ENCODE measurements around the gene NUDT5.

The NUDT5 gene

GRCh38 chr10:12218991-12219390 is 23.3 kb upstream of the NUDT5 start:
- Mint-ChIP-seq H3K4me3 (no peak overlapping the region), H3K4me1 (ENCODE audit: low read depth) (peaks cover 18% of the 10 kb centered on the region), H3K27ac (no peak overlapping the region), H3K27me3 (no peaks in the 10 kb centered on the region), H3K36me3 (ENCODE audit: low read depth) (peaks cover 82% of the 10 kb centered on the region), H3K9me3 (no peaks in the 10 kb centered on the region)
- DNase-seq, result no peak

GRCh38 chr10:12214763-12215218 is 19.1 kb upstream of the NUDT5 start:
- Mint-ChIP-seq H3K9me3 (no peaks in the 10 kb centered on the region), H3K27ac (peak overlapping the region; percentile 77), H3K36me3 (ENCODE audit: low read depth) (peaks cover 88% of the 10 kb centered on the region), H3K4me1 (ENCODE audit: low read depth) (peaks cover 14% of the 10 kb centered on the region), H3K4me3 (peak overlapping the region; percentile 24), H3K27me3 (no peaks in the 10 kb centered on the region)
- DNase-seq, result no peak

- H3K9me3 Mint-ChIP-seq, result no peaks in the 10 kb centered on the region
- DNase-seq, result no peak
- no peaks in the 10 kb centered on the region for H3K27me3 Mint-ChIP-seq
- H3K4me3 Mint-ChIP-seq, result no peak overlapping the region
- H3K27ac Mint-ChIP-seq, result peak overlapping the region; percentile 77
- peaks cover 14% of the 10 kb centered on the region for H3K4me1 Mint-ChIP-seq (ENCODE audit: low read depth)
- H3K36me3 Mint-ChIP-seq (ENCODE audit: low read depth), result peaks cover 88% of the 10 kb centered on the region
These were observed 18.4 kb upstream of the NUDT5 start for GRCh38 chr10:12214093-12214492.

- Mint-ChIP-seq H3K27ac (no peak overlapping the region), H3K4me3 (no peak overlapping the region), H3K36me3 (ENCODE audit: low read depth) (peaks cover 88% of the 10 kb centered on the region), H3K9me3 (no peaks in the 10 kb centered on the region), H3K27me3 (no peaks in the 10 kb centered on the region), H3K4me1 (ENCODE audit: low read depth) (peaks cover 16% of the 10 kb centered on the region)
- no peak for DNase-seq
These were observed 17.9 kb upstream of the NUDT5 start for GRCh38 chr10:12213621-12214020.

GRCh38 chr10:12212454-12212853 is 16.8 kb upstream of the NUDT5 start:
- no peak overlapping the region for H3K4me3 Mint-ChIP-seq
- H3K9me3 Mint-ChIP-seq, result no peaks in the 10 kb centered on the region
- peaks cover 93% of the 10 kb centered on the region for H3K36me3 Mint-ChIP-seq (ENCODE audit: low read depth)
- no peaks in the 10 kb centered on the region for H3K27me3 Mint-ChIP-seq
- H3K27ac Mint-ChIP-seq, result no peak overlapping the region
- DNase-seq, result no peak
- H3K4me1 Mint-ChIP-seq (ENCODE audit: low read depth), result peaks cover 23% of the 10 kb centered on the region

- no peak overlapping the region for H3K4me3 Mint-ChIP-seq
- H3K36me3 Mint-ChIP-seq (ENCODE audit: low read depth), result peaks cover 94% of the 10 kb centered on the region
- no peak for DNase-seq
- H3K4me1 Mint-ChIP-seq (ENCODE audit: low read depth), result peaks cover 23% of the 10 kb centered on the region
- no peaks in the 10 kb centered on the region for H3K9me3 Mint-ChIP-seq
- H3K27me3 Mint-ChIP-seq, result no peaks in the 10 kb centered on the region
- H3K27ac Mint-ChIP-seq, result peak overlapping the region; percentile 69
These were observed 12.8 kb upstream of the NUDT5 start for GRCh38 chr10:12208460-12208859.

GRCh38 chr10:12207114-12207513 is 11.4 kb upstream of the NUDT5 start:
- H3K27ac Mint-ChIP-seq, result peak overlapping the region; percentile 5
- H3K9me3 Mint-ChIP-seq, result no peaks in the 10 kb centered on the region
- H3K4me3 Mint-ChIP-seq, result no peak overlapping the region
- peaks cover 36% of the 10 kb centered on the region for H3K4me1 Mint-ChIP-seq (ENCODE audit: low read depth)
- no peak for DNase-seq
- H3K36me3 Mint-ChIP-seq (ENCODE audit: low read depth), result peaks cover 94% of the 10 kb centered on the region
- no peaks in the 10 kb centered on the region for H3K27me3 Mint-ChIP-seq

- Mint-ChIP-seq H3K9me3 (no peaks in the 10 kb centered on the region), H3K27ac (no peak overlapping the region), H3K4me3 (no peak overlapping the region), H3K27me3 (no peaks in the 10 kb centered on the region), H3K4me1 (ENCODE audit: low read depth) (peaks cover 51% of the 10 kb centered on the region), H3K36me3 (ENCODE audit: low read depth) (peaks cover 91% of the 10 kb centered on the region)
- DNase-seq, result no peak
These were observed 9.4 kb upstream of the NUDT5 start for GRCh38 chr10:12205082-12205481.

- no peak for DNase-seq
- no peaks in the 10 kb centered on the region for H3K27me3 Mint-ChIP-seq
- peaks cover 58% of the 10 kb centered on the region for H3K4me1 Mint-ChIP-seq (ENCODE audit: low read depth)
- H3K36me3 Mint-ChIP-seq (ENCODE audit: low read depth), result peaks cover 83% of the 10 kb centered on the region
- H3K4me3 Mint-ChIP-seq, result no peak overlapping the region
- H3K27ac Mint-ChIP-seq, result peak overlapping the region; percentile 28
- H3K9me3 Mint-ChIP-seq, result no peaks in the 10 kb centered on the region
These were observed 6.5 kb upstream of the NUDT5 start for GRCh38 chr10:12202226-12202625.

- H3K27ac Mint-ChIP-seq, result peak overlapping the region; percentile 60
- H3K36me3 Mint-ChIP-seq (ENCODE audit: low read depth), result peaks cover 81% of the 10 kb centered on the region
- no peaks in the 10 kb centered on the region for H3K9me3 Mint-ChIP-seq
- H3K4me1 Mint-ChIP-seq (ENCODE audit: low read depth), result peaks cover 57% of the 10 kb centered on the region
- DNase-seq, result no peak
- H3K4me3 Mint-ChIP-seq, result peak overlapping the region; percentile 6
- no peaks in the 10 kb centered on the region for H3K27me3 Mint-ChIP-seq
These were observed 5.9 kb upstream of the NUDT5 start for GRCh38 chr10:12201543-12201942.

- H3K36me3 Mint-ChIP-seq (ENCODE audit: low read depth), result peaks cover 81% of the 10 kb centered on the region
- no peaks in the 10 kb centered on the region for H3K27me3 Mint-ChIP-seq
These were observed 5.2 kb upstream of the NUDT5 start for GRCh38 chr10:12200850-12201249.

GRCh38 chr10:12198156-12198555 is 2.5 kb upstream of the NUDT5 start:
- no peak for DNase-seq
- Mint-ChIP-seq H3K27me3 (no peaks in the 10 kb centered on the region), H3K4me3 (peak overlapping the region; percentile 49), H3K9me3 (no peaks in the 10 kb centered on the region), H3K4me1 (ENCODE audit: low read depth) (peaks cover 57% of the 10 kb centered on the region), H3K36me3 (ENCODE audit: low read depth) (peaks cover 80% of the 10 kb centered on the region), H3K27ac (peak overlapping the region; percentile 7)

More at GRCh38 chr10:12200850-12201249, 5.2 kb upstream of the NUDT5 start:
- Mint-ChIP-seq H3K4me3 (no peak overlapping the region), H3K4me1 (ENCODE audit: low read depth) (peaks cover 54% of the 10 kb centered on the region), H3K27ac (peak overlapping the region; percentile 60), H3K9me3 (no peaks in the 10 kb centered on the region)
- DNase-seq, result no peak

GRCh38 chr10:12196531-12197211 is 980 bp upstream of the NUDT5 start:
- Mint-ChIP-seq H3K27me3 (no peaks in the 10 kb centered on the region), H3K9me3 (no peaks in the 10 kb centered on the region), H3K36me3 (ENCODE audit: low read depth) (peaks cover 77% of the 10 kb centered on the region), H3K27ac (peak overlapping the region; percentile 97), H3K4me1 (ENCODE audit: low read depth) (peaks cover 55% of the 10 kb centered on the region), H3K4me3 (peak overlapping the region; percentile 88)
- DNase-seq, result no peak

- peak overlapping the region; percentile 97 for H3K27ac Mint-ChIP-seq
- H3K4me3 Mint-ChIP-seq, result peak overlapping the region; percentile 88
- H3K27me3 Mint-ChIP-seq, result no peaks in the 10 kb centered on the region
- peaks cover 53% of the 10 kb centered on the region for H3K4me1 Mint-ChIP-seq (ENCODE audit: low read depth)
- DNase-seq, result no peak
- H3K9me3 Mint-ChIP-seq, result no peaks in the 10 kb centered on the region
- H3K36me3 Mint-ChIP-seq (ENCODE audit: low read depth), result peaks cover 74% of the 10 kb centered on the region
These were observed 449 bp downstream of the NUDT5 start for GRCh38 chr10:12195281-12195602.

- peak overlapping the region; percentile 97 for H3K27ac Mint-ChIP-seq
- peak overlapping the region; percentile 88 for H3K4me3 Mint-ChIP-seq
- peak; percentile 54 for DNase-seq
- no peaks in the 10 kb centered on the region for H3K9me3 Mint-ChIP-seq
- peaks cover 56% of the 10 kb centered on the region for H3K4me1 Mint-ChIP-seq (ENCODE audit: low read depth)
- peaks cover 78% of the 10 kb centered on the region for H3K36me3 Mint-ChIP-seq (ENCODE audit: low read depth)
- H3K27me3 Mint-ChIP-seq, result no peaks in the 10 kb centered on the region
These were observed 879 bp downstream of the NUDT5 start for GRCh38 chr10:12194752-12195271.
